H1 (cell line): ENCODE results near the gene ZNF100. TPM values are rescaled to one million over a fixed set of nuclear protein-coding genes. Genes with fewer than 3 reads are reported as not detected.

Source experiments
- HDAC2 ChIP-seq, 2 experiments: fragments of 300-600 bp in 1 of 2; sonication (generic) in 1 of 2; IDR thresholded peaks; 2 replicates each; pipeline ENCODE4 v1.6.1; 2011 to 2012; ENCODE audit warnings: low read depth in 2 of 2, low read length in 2 of 2, mild to moderate bottlenecking in 2 of 2, moderate library complexity in 2 of 2, borderline replicate concordance in 1 of 2, inconsistent platforms in 1 of 2
- KDM4A ChIP-seq: IDR thresholded peaks from one replicate; pipeline ENCODE4 v1.7.1; 2012; ENCODE audit warnings: low read depth, mild to moderate bottlenecking, moderate library complexity, low read length, inconsistent platforms; ENCODE audit not compliant: severe bottlenecking
- MAFK ChIP-seq: IDR thresholded peaks from 2 replicates; pipeline ENCODE4 v1.6.1; 2012; ENCODE audit warnings: low read depth, mild to moderate bottlenecking, improper control_type of control experiment, low read length
- NRF1 ChIP-seq: IDR thresholded peaks from 2 replicates; pipeline ENCODE4 v1.6.1; 2011; ENCODE audit warnings: mild to moderate bottlenecking, low read depth, low read length, improper control_type of control experiment
- POLR2AphosphoS5 ChIP-seq: IDR thresholded peaks from 2 replicates; pipeline ENCODE4 v1.6.1; 2011; ENCODE audit warnings: low read depth, low read length
- POU5F1 ChIP-seq: IDR thresholded peaks from 2 replicates; pipeline ENCODE4 v1.6.1; 2011; ENCODE audit warnings: low read depth, mild to moderate bottlenecking, low read length, moderate library complexity
- RBBP5 ChIP-seq: IDR thresholded peaks from 2 replicates; pipeline ENCODE4 v1.7.1; 2012; ENCODE audit warnings: low read depth, mild to moderate bottlenecking, inconsistent platforms, low read length, moderate library complexity, borderline replicate concordance
- SAP30 ChIP-seq: fragments of 300-600 bp; sonication (generic); IDR thresholded peaks from 2 replicates; pipeline ENCODE4 v1.7.1; 2012; ENCODE audit warnings: low read length, moderate library complexity, mild to moderate bottlenecking, inconsistent platforms; ENCODE audit not compliant: insufficient read depth, insufficient replicate concordance
- SUZ12 ChIP-seq: fragments of 200-600 bp; sonication (generic); IDR thresholded peaks from 2 replicates; pipeline ENCODE4 v1.6.1; 2012; ENCODE audit warnings: mild to moderate bottlenecking, inconsistent platforms, low read length, moderate library complexity, mixed read lengths
- TAF1 ChIP-seq: IDR thresholded peaks from 2 replicates; pipeline ENCODE4 v1.6.1; 2011; ENCODE audit warnings: mild to moderate bottlenecking, low read depth, low read length
- TEAD4 ChIP-seq: IDR thresholded peaks from 2 replicates; pipeline ENCODE4 v1.6.1; 2012; ENCODE audit warnings: low read depth, low read length, inconsistent platforms, mixed read lengths
- polyA plus RNA-seq, 7 experiments: library from polyadenylated mRNA; depleted of rRNA in 3 of 7; stranded (reverse) in 5 of 7; unstranded in 2 of 7; fragments of >200 nt in 5 of 7; fragments of 200-250 nt in 2 of 7; gene quantifications; 1 replicate in 5 of 7; 2 replicates in 1 of 7; 4 replicates in 1 of 7; pipeline versions ENCODE4 v1.2.1 to v1.2.3, GENCODE V29; 2011 to 2013; ENCODE audit warnings: missing spikeins in 2 of 7, mixed read lengths in 2 of 7
- total RNA-seq: library from RNA; stranded (reverse); fragmentation: NEBNext Ultra II Directional; extraction: Animal tissue kit (Norgen Biotek cat#: 25700); gene quantifications from 2 replicates; pipeline ENCODE4 v1.2.1, GENCODE V29; 2021

Gene ZNF100
- total and polyA plus RNA-seq, 2 of the 8 experiments (the other 6 are each of a cell fraction or from before 2014, with no cell fraction given): 4.9 to 30.8 TPM

DNA sequence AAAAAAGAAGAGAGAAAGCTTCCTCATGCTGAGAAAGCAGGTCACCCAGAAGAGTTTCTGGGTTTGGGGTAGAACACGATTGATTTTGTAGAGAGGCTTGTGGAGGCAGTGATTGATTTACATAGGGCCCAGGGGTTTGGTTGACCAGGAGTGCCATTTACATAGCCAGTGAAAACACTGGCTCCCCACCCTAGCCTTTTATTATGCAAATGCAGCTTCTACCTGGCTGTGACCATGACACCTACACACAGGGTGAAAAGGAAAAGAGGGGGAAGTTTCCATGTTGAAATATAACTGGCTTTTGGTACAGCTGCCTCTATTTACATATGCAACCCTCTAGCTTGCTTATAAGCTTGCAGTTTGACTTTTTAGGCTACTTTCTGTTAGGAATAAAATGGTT is 62.0 kb downstream of the ZNF100 start (continued):
- TF ChIP-seq KDM4A (no peak), HDAC2 (IDR thresholded peaks at IDR 0.05; ENCODE audit: borderline replicate concordance in 1 of 2, low read depth in 2 of 2, low read length in 2 of 2) (0 out of 4 replicates have a peak, but pooled peaks of 1 of the 2 experiments have one; percentile 11), MAFK (no peak), NRF1 (no peak), TEAD4 (no peak), POU5F1 (peak; percentile 87; the same call in 1 of the 2 replicates), SUZ12 (no peak), SAP30 (no peak), TAF1 (0 out of 2 replicates have a peak, but pooled peaks have one; percentile 19), RBBP5 (no peak), POLR2AphosphoS5 (no peak)
